Stromal cell of bone marrow (primary cell): ENCODE data around the gene GTSE1.

Source experiments
- DNase-seq: peaks from one replicate; pipeline ENCODE4 v3.0.0-alpha.2; 2012; ENCODE audit warnings: low read depth

Gene GTSE1

GRCh38 chr22:46273432-46274148 is 23.1 kb upstream of the GTSE1 start:
- no peak for DNase-seq

DNA sequence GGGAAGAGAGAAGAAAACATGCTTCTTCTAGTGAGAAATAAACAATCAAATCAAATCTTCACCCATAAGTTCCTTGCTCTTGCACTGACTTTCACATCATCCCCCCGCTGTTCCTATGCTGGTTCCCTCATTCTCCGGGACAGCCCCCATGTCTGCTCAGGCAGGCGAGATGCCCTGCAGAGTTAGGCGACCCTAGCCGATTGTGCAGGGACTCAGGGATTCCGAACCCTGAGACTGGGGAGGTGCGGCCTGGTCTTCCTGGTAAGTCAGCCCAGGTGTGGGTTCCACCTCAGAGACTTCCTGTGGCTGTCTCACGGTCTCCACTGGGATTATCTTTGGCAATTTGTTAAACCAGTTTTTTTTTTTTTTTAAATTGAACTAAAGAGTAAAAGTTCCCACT is 22.3 kb upstream of the GTSE1 start:
- DNase-seq: no peak

GRCh38 chr22:46275455-46276122 is 21.1 kb upstream of the GTSE1 start:
- no peak for DNase-seq

DNA sequence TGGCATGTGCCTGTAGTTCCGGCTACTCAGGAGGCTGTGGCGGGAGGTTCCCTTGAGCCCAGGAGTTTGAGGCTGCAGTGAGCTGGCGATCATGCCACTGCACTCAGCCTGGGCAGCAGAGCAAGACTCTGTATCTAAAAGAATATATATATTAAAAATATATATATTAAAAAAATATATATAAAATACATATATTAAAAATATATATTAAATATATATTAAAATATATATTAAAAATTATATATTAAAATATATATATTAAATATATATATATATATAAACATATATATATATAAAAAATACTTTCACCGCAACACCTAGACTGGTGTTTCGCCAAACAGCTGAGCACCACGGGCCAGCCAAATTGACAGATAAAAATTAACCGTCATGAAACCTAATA is 20.1 kb upstream of the GTSE1 start:
- no peak for DNase-seq

- DNase-seq: no peak
These were observed 17.7 kb upstream of the GTSE1 start for GRCh38 chr22:46278656-46279645.

DNA sequence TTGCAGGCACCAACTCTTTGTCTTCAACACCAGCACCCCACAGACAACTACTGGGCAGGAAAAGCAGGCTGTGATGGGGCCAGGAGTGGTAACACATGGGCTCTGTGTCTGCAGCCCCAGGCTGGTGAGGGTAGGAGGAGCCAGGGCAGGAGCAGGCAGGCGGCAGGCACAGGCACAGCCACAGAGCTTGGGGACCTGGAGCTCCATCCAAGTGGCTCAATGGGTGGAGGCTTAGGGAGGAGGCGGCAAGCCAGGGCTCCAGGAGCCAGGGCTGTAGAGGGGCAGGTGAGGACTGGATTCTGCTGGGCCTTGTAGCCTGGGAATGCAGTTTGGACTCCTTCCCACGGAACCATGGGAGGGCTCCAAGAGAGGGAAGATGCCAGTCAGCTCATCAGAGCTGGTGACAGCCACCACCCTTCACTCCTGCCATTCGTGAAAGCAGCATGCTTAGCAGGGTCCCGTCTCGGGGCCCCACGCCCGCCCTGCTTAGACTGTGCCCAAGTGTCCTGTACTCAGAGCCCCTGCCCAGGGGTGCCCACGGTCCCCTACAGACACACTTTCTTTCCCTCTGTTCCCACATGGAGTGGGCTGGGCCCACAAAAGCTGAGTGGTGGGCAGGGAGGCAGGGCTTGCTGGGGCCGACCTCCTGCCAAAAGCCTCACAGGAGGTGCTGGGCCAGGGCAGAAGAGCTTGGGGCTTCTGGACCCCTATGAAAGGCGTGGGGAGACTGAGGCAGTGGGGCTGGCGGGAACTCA is 16.4 kb upstream of the GTSE1 start:
- DNase-seq: no peak

- DNase-seq: no peak
These were observed 15.6 kb upstream of the GTSE1 start for GRCh38 chr22:46280999-46281623.

GRCh38 chr22:46281866-46282678 is 14.6 kb upstream of the GTSE1 start:
- DNase-seq: no peak

DNA sequence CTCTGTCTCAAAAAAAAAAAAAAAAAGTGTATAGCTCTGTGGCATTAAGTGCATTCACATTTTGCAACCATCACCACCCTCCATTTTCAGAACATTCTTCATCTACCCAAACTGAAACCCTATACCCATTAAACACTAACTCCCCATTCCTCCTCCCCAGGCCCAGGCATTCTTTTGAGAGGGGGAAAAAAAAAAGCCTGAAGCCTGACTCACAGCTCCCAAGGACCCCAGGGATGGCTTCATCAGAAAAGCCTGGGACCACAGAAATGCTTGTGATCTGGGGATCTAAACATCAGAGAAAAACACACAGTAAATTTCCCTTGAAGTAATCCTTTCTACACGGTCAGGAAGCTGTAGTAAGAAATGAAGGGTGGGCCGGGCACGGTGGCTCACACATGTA is 10.7 kb upstream of the GTSE1 start:
- no peak for DNase-seq

GRCh38 chr22:46286941-46287872 is 9.5 kb upstream of the GTSE1 start:
- DNase-seq: no peak

GRCh38 chr22:46287873-46288751 is 8.6 kb upstream of the GTSE1 start:
- no peak for DNase-seq

DNA sequence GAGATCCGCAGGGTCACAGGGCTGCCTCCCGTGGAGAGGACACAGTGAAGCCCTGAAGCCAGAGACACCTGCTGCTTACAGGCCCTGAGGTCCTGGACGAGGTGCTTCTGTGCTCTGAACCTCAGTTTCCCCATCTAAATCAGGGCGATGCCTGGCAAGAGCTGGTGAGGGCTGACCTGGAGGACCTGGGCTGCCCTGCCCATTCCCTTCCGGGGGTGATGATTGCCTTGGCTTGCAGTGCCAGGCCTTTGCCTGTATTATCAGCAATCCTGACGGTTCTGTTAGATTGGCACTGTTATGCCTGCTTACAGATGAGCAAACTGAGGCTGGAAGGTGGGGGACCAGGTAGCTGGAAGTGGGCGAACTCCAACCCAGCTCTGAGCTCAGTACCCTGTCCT is 7.8 kb upstream of the GTSE1 start:
- DNase-seq: no peak

DNA sequence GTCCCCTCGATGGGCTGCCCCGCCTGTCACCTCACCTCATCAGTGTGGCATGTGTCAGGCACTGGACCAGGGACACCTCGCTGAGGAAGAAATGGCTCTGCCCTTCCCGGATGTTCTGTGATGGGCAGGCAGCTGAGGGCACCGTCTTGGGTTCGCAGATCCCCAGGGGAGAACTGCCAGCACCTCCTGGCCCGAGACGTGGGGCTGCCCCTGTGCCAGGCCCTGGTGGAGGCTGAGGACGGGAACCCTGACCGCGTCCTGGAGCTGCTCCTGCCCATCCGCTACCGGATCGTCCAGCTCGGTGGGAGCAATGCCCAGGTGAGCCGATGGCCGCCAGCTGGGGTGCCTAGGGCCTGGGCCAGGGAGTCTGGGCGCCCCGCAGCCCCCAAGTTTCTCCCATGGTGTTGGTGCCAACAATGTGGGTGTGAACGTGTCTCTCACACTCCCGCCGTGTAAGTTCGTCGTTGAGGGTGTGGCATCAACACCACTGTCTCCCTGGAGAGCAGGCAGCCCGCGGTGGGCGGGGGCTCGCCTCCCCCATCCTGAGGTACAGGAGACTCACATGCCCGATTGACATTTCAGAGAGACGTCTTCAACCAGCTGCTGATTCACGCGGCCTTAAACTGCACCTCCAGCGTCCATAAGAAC is 7.3 kb upstream of the GTSE1 start:
- no peak for DNase-seq

DNA sequence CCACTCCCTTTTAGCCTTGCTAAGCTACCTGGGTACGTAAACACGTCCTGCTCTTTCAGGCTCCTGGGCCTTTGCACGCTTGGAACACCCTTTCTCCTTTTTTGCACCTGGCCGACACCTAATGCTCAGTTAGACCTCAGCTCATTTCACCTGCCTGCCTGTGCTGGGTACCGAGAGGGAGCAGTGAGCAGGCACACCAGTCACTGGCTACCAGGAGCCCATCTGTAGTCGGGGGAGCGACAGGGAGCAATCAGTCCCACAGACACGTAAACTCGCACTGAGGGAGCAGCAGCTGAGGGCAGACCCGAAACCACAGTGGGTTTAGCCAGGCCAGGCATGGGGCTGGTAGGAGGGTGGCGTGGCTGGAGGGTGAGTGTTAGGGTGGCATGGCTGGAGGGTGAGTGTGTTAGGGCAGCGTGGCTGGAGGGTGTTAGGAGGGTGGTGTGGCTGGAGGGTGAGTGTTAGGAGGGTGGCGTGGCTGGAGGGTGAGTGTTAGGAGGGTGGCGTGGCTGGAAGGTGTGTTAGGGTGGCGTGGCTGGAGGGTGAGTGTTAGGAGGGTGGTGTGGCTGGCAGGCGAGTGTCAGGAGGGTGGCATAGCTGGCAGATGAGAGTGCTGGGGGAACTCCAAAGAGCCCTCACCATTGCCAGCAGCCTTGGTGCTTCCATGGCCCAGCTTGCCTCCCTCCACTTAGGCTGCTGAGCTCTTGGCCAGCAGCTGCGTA is 6.4 kb upstream of the GTSE1 start:
- no peak for DNase-seq

GRCh38 chr22:46290843-46291785 is 5.6 kb upstream of the GTSE1 start:
- DNase-seq: no peak

DNA sequence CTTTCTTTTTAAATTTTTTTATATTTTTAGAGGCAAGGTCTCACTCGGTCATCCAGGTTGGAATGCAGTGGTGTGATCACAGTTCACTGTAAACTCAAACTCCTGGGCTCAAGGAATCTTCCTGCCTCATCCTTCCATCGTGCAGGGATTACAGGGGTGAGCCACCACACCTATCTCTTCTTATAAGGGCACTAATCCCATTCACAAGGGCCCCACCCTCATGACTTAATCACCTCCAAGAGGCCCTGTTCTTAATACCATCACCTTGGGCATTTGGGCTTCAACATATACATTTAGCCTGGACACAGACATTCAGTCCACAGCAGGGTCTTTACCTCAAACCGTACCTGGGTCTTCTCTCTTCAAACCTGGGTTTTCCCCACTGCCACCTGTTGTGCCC is 4.5 kb upstream of the GTSE1 start:
- DNase-seq: no peak
